ENCODE measurements around the gene C1orf52. TPM values are rescaled to one million over a fixed set of nuclear protein-coding genes. Genes with fewer than 3 reads are reported as not detected.
A peak's percentile ranks its signal among the peaks of the same experiment; 100 is the strongest.

C1orf52 gene
- total and polyA plus RNA-seq, 9 of the 15 experiments (the other 6 are each of a cell fraction or from before 2014, with no cell fraction given) = 17.0 to 38.5 (median 33.0) TPM

DNA sequence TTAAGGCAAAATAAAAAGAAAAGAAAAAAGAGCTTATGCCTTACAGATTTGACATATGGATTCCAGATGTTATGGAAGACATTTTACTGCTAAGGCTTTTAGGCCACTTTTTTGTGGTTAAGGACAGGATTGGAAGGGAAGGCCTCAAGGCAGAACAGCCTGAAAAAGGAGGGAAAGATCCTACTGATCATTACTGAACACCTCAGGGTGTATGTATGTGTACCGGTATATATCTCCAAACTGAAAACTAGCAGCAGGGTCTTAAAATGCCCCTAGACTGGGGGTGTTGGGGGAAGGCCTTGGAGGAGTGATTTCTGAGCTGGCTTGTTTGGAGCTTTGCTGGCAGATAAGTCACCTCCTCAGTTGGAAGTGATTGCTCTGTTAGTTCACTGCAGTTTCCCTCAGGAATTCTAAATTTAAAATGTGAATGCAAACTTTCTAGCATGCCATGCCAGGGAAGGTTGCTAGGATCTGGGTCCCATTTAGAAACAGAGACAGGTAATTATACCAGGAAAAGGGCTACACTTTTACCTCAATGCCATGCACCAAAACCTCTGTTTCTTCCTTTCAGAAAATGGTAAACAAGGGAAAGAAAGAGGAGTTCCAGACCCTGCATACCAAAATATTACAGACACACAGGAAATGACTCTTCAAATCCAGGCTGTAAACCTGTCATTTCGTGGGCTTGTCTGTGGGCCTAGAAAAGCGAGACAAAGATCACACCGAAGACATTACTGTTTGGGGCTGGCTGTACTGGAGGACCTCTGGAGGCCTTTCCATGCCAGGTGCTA lies 15.0 kb downstream of the C1orf52 start (continued):
- TF ChIP-seq U2AF1 (optimal IDR thresholded peaks at IDR 0.05; ENCODE audit: low read depth, low read length) (no peak), HDAC3 (IDR thresholded peaks at IDR 0.05; ENCODE audit: borderline replicate concordance, partially characterized antibody) (peak; percentile 48), PHF8 (IDR thresholded peaks at IDR 0.05; ENCODE audit: borderline replicate concordance, low read length) (no peak; the same call in 1 of the 2 replicates), PML (IDR thresholded peaks at IDR 0.05; ENCODE audit: low read length) (no peak), KDM2B (CRISPR knock-in tag; IDR thresholded peaks at IDR 0.05) (no peak), CBX3 (IDR thresholded peaks at IDR 0.05; ENCODE audit: borderline replicate concordance in 1 of 2, low read length in 2 of 2) (peak in 1 of 2 experiments; percentile 75; a peak in 1 of 3 replicates), SPI1 (IDR thresholded peaks at IDR 0.05; ENCODE audit: borderline replicate concordance, low read depth, low read length) (no peak), NCOA2 (IDR thresholded peaks at IDR 0.05; ENCODE audit: partially characterized antibody in 2 of 2) (no peak), SNIP1 (IDR thresholded peaks at IDR 0.05; ENCODE audit: low read depth) (no peak), ZFP91 (CRISPR knock-in tag; IDR thresholded peaks at IDR 0.05) (no peak), ZNF395 (CRISPR knock-in tag; IDR thresholded peaks at IDR 0.05) (no peak; the same call in 1 of the 2 replicates), ZBTB43 (CRISPR knock-in tag; IDR thresholded peaks at IDR 0.05) (no peak), BRF2 (IDR thresholded peaks at IDR 0.05; ENCODE audit: borderline replicate concordance, insufficient read depth, insufficient read length) (no peak), RUNX1 (IDR thresholded peaks at IDR 0.05; ENCODE audit: low read depth) (no peak), ZNF41 (CRISPR knock-in tag; conservative IDR thresholded peaks at IDR 0.05) (no peak)
- TF ChIP-seq, protein P1, sequence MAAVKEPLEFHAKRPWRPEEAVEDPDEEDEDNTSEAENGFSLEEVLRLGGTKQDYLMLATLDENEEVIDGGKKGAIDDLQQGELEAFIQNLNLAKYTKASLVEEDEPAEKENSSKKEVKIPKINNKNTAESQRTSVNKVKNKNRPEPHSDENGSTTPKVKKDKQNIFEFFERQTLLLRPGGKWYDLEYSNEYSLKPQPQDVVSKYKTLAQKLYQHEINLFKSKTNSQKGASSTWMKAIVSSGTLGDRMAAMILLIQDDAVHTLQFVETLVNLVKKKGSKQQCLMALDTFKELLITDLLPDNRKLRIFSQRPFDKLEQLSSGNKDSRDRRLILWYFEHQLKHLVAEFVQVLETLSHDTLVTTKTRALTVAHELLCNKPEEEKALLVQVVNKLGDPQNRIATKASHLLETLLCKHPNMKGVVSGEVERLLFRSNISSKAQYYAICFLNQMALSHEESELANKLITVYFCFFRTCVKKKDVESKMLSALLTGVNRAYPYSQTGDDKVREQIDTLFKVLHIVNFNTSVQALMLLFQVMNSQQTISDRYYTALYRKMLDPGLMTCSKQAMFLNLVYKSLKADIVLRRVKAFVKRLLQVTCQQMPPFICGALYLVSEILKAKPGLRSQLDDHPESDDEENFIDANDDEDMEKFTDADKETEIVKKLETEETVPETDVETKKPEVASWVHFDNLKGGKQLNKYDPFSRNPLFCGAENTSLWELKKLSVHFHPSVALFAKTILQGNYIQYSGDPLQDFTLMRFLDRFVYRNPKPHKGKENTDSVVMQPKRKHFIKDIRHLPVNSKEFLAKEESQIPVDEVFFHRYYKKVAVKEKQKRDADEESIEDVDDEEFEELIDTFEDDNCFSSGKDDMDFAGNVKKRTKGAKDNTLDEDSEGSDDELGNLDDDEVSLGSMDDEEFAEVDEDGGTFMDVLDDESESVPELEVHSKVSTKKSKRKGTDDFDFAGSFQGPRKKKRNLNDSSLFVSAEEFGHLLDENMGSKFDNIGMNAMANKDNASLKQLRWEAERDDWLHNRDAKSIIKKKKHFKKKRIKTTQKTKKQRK (IDR thresholded peaks at IDR 0.05; ENCODE audit: borderline replicate concordance, low read depth, low read length) = no peak
